Large intestine (tissue), 3 donors: Measurements from ENCODE around the gene PITPNC1. TPM values are rescaled to one million over a fixed set of nuclear protein-coding genes. Genes with fewer than 3 reads are reported as not detected.
"Not testable (repeated sequence)": the region's sequence is repeated elsewhere in the genome, so short reads cannot be mapped to it uniquely, and the experiment has no call there.

Experiments used
- DNase-seq, 2 donors: peaks; one replicate each; pipeline versions ENCODE4 v3.0.0 to v3.0.0-alpha.2; 2013
- H3K27ac ChIP-seq: one replicate; pipeline ENCODE4 v1.5.1; 2013; ENCODE audit warnings: low read length
- H3K27me3 ChIP-seq: 2 replicates; pipeline ENCODE4 v1.6.1; 2013; ENCODE audit warnings: low read length; ENCODE audit not compliant: control insufficient read depth, insufficient read depth
- H3K36me3 ChIP-seq: 2 replicates; pipeline ENCODE4 v1.6.1; 2013; ENCODE audit warnings: low read length; ENCODE audit not compliant: control insufficient read depth, insufficient read depth
- H3K4me1 ChIP-seq: one replicate; pipeline ENCODE4 v1.6.1; 2013; ENCODE audit warnings: low read length; ENCODE audit not compliant: control insufficient read depth, insufficient read depth
- H3K4me3 ChIP-seq: one replicate; pipeline ENCODE4 v1.5.1; 2013; ENCODE audit warnings: low read length
- H3K9me3 ChIP-seq: one replicate; pipeline ENCODE4 v1.6.1; 2013; ENCODE audit warnings: mild to moderate bottlenecking, low read depth, low read length, moderate library complexity; ENCODE audit not compliant: control insufficient read depth
- WGBS: methylation state at CpG from one replicate; pipeline ENCODE4 v1.1.5; 2013; ENCODE audit warnings: low lambda C conversion rate; ENCODE audit not compliant: insufficient coverage; 5-methylcytosine and 5-hydroxymethylcytosine counted together
- polyA plus RNA-seq: library from polyadenylated mRNA; unstranded; fragments of 120-200 nt; gene quantifications from one replicate; pipeline ENCODE4 v1.2.1, GENCODE V29; 2013

Gene PITPNC1
- polyA plus RNA-seq, 1 donor: 6.7 TPM

DNA sequence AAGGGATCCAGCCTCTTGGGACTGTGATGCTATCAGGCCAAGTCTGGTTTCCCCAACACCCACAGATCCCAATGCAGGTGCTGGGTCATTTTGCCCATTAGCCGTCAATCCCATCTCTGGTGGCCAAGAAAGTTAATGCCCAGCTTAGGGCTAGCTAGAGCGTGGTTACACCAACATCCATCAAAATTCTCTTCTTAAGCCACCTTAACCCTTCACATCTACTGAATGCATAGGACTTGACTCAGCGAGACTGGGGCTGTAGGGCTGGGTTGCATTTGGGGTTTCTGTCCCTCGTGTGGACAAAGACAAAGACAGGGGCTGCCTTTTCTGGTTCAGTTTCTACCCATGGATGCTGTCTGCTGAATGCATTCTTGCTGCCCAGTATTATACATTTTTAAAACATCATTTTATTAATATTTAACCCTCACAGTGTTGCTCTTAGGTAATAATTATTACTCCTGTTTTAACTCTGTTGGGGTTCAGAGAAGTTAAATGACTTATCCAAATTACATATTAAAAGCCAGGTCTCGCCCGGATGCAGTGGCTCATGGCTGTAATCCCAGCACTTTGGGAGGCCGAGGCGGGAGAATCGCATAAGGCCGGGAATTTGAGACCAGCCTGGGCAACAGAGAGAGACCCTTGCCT is 199.5 kb downstream of the PITPNC1 start:
- H3K27ac ChIP-seq: no peak overlapping the region
- no peaks in the 10 kb centered on the region for H3K36me3 ChIP-seq
- no peaks in the 10 kb centered on the region for H3K4me1 ChIP-seq
- H3K4me3 ChIP-seq: no peak overlapping the region
- H3K27me3 ChIP-seq: no peaks in the 10 kb centered on the region
- H3K9me3 ChIP-seq: no peaks in the 10 kb centered on the region
- WGBS: no CpG with 5 or more reads among the region's 10 CpGs
- DNase-seq: no peak

DNA sequence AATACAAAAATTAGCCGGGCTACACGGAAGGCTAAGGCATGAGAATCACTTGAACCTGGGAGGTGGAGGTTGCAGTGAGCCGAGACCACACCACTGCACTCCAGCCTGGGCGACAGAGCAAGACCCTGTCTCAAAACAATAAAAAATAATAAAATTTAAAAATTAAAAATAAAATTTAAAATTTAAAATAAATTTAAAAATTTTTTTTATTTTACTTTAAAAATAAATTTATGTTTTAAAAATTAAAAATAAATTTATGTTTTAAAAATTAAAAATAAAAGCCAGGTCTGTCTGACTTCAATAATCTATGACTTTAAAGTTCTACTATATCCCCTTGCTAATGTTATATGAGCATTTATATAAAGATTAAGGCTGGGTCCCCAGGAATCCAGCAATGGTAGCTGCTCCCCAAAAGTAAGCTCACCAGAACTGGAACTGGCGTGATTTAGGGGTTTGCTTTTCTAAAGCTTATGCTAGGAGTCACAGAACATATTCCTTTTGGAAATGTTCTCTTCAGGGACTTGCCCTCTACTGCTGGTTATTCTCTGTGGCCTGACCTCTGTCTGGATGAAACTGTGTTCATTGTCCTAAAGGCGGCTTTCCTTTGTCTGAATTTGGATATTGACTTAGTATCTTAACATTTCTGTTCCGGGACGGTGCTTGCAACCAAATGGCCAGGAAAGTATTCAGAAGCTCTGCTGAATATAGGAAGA is 200.5 kb downstream of the PITPNC1 start:
- WGBS: 100% methylated on average over 1 of the region's 8 CpGs

DNA sequence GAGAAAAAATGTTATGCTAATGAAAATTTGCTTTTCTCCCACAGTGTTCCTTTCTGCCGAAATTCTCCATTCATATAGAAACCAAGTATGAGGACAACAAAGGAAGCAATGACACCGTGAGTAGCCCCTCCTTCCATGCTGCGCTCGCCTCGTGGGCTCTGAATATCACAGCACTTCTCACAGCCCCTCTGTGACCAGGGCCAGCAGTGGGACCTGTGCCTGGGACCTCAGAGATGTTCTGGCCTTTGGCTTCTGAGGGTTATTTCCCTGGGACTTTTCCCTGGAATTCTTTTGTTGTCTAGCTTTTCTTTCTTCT is 201.0 kb downstream of the PITPNC1 start:
- Histone ChIP-seq H3K9me3 (no peaks in the 10 kb centered on the region), H3K4me3 (no peak overlapping the region), H3K36me3 (no peaks in the 10 kb centered on the region), H3K27me3 (no peaks in the 10 kb centered on the region), H3K27ac (no peak overlapping the region), H3K4me1 (no peaks in the 10 kb centered on the region)
- no peak for DNase-seq
- WGBS: no CpG with 5 or more reads among the region's 5 CpGs

More for the DNA sequence above, 200.5 kb downstream of the PITPNC1 start:
- Histone ChIP-seq H3K36me3 (no peaks in the 10 kb centered on the region), H3K27me3 (no peaks in the 10 kb centered on the region), H3K4me1 (no peaks in the 10 kb centered on the region), H3K4me3 (no peak overlapping the region), H3K9me3 (no peaks in the 10 kb centered on the region), H3K27ac (no peak overlapping the region)
- no peak for DNase-seq

DNA sequence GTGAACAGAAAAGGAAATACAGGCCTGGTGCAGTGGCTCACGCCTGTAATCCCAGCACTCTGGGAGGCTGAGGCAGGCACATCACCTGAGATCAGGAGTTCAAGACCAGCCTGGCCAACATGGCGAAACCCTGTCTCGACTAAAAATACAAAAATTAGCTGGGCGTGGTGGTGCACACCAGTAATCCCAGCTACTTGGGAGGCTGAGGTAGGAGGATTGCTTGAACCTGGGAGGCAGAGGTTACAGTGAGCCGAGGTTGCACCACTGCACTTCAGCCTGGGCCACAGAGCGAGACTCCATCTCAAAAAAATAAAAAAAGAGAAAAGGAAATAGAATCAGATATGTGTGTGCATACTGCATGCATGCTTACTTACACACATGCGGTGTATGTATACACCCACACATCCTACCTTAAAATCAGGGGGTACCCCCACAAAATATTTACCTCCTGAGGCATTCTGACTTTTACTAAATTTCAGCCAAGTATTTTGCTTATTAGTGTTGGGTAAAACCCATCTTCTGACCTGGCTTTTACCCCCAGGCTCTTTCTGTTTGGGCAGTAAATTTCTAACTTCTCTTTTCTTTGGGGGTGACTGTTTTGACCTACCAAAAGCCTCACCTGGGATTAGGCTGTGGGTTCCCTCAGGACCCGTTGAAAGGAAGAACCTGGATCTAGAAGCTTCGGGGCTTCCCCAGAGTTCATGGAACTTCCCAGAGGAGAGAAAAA is 201.8 kb downstream of the PITPNC1 start:
- WGBS: no CpG with 5 or more reads among the region's 9 CpGs
- H3K36me3 ChIP-seq, H3K4me3 ChIP-seq, H3K4me1 ChIP-seq, H3K9me3 ChIP-seq, H3K27ac ChIP-seq, H3K27me3 ChIP-seq, DNase-seq: not testable (repeated sequence)

DNA sequence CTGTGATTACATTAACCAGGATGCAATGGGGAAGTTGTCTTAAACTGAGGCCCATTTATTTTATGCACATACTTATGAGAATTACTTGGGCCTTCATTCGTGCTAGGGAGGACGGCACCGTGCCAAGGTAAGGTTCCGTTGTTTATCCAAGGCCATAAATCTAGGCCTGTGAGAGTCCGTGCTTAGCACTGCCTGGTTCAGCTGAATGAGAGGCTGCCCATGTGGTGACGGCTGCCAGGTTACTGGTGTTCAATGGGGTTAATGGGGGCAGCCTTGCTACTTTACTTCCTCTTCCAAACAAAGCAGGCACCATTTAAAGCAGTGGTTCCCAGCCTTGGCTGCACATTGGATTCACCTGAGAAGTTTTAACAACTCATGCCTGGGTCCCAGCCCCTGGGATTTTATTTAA is 205.6 kb downstream of the PITPNC1 start:
- Histone ChIP-seq H3K36me3 (no peaks in the 10 kb centered on the region), H3K4me1 (no peaks in the 10 kb centered on the region), H3K9me3 (no peaks in the 10 kb centered on the region), H3K4me3 (no peak overlapping the region), H3K27ac (no peak overlapping the region), H3K27me3 (no peaks in the 10 kb centered on the region)
- WGBS: no CpG with 5 or more reads among the region's 6 CpGs
- no peak for DNase-seq

DNA sequence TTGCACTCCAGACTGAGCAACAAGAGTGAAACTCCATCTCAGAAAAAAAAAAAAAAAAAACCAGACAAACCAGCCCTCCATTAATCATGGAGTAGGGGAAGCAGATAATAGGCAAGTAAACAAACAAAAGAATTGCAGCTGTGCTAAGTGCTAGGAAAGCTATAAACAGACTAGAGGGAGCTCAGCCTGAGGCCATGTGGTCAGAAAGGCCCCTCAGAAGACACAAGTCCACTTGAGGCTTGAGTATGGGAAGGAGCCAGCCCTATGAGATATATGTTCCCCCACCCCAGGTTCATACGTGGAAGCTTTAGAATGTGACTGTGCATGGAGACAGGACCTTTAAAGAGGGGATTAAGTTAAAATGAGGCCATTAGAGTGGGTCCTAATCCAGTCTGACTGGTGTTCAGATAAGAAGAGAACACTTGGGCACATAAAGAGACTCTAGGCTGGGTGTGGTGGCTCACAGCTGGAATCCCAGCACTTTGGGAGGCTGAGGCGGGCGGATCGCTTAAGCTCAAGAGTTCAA is 208.1 kb downstream of the PITPNC1 start:
- WGBS: no CpG with 5 or more reads among the region's 4 CpGs
- Histone ChIP-seq H3K36me3 (no peaks in the 10 kb centered on the region), H3K4me3 (no peak overlapping the region), H3K9me3 (no peaks in the 10 kb centered on the region), H3K27me3 (no peaks in the 10 kb centered on the region), H3K27ac (no peak overlapping the region), H3K4me1 (no peaks in the 10 kb centered on the region)
- DNase-seq: peak in 1 of 2 donors; percentile 32

DNA sequence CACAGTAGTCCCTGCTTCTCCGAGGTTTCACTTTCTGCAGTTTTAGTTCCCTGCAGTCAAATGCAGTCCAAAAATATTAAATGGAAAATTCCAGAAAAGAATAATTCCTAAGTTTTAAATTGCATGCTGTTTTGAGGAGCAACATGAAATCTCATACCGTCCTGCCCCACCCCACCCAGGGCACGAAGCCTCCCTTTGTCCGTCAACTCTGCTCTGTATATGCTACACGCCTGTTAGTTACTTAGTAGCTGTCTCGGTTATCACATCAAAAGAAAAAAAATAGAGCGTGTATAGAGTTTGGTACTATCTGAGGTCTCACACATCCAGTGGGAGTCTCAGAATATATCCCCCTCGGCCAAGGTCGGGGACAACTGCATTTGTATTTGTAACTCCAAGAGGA is 211.2 kb downstream of the PITPNC1 start:
- H3K4me3 ChIP-seq: no peak overlapping the region
- no peaks in the 10 kb centered on the region for H3K9me3 ChIP-seq
- no peaks in the 10 kb centered on the region for H3K36me3 ChIP-seq
- no peaks in the 10 kb centered on the region for H3K27me3 ChIP-seq
- H3K4me1 ChIP-seq: no peaks in the 10 kb centered on the region
- H3K27ac ChIP-seq: no peak overlapping the region
- 93% methylated on average over 3 of the region's 9 CpGs for WGBS
- DNase-seq: no peak

DNA sequence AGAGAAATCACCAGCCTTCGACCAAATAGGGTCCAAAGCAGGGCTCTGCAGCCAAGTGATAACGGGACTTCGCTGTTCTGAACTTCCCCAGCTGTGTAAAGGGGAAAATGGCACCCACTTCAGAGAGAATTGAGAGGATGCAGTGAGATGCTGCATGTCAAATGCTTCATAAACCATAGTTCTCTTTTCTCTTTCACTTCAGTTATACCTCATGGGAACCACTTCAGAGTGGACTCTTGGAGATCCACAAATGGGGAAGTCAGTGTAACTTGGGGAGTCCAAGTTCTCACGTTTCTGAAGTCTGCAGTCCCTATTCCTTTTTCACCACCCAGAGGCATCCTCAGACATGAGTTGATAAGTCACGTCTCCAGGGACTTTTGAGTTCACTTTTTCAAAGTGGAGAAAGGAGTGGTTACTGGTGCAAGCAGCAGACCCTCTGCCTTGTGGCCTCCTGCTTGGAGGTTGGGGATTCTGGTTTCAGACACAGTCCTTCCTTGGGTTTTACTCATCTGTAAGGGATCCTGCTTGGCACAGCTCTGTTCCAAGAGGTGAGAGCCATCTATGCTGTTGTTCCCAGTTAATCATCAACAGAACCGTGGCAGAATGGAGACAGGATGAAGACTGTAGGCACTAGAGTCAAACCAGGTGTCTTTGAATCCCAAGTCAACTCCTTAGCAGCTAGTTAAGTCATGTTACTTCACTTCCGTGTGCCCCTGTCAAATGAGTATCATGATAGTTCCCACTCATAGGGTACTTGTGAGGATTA is 217.2 kb downstream of the PITPNC1 start:
- Histone ChIP-seq H3K27me3 (no peaks in the 10 kb centered on the region), H3K9me3 (no peaks in the 10 kb centered on the region), H3K36me3 (no peaks in the 10 kb centered on the region), H3K4me1 (no peaks in the 10 kb centered on the region), H3K4me3 (no peak overlapping the region), H3K27ac (no peak overlapping the region)
- no peak for DNase-seq
- no CpG with 5 or more reads among the region's 7 CpGs for WGBS

DNA sequence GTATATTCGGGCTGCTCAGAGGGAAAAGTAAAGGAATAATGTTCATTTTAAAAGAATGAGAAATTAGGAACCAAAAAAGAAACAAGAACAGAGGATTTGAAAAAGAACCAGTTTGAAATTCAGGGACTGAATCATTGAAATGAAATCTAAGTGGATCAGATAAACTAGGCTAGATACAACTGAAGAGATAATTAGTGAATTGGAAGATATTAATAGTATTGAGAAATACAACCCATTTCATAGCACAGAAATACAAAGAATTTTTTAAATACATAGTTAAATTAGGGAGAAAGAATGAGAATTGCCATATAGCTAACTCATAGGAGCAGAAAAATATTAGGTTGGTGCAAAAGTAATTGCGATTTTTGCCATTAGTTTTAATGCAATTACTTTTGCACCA is 223.3 kb downstream of the PITPNC1 start:
- DNase-seq: no peak
- Histone ChIP-seq H3K36me3 (no peaks in the 10 kb centered on the region), H3K9me3 (no peaks in the 10 kb centered on the region), H3K4me1 (no peaks in the 10 kb centered on the region), H3K4me3 (no peak overlapping the region), H3K27me3 (no peaks in the 10 kb centered on the region), H3K27ac (no peak overlapping the region)
- WGBS: 100% methylated on average over 2 of the region's 2 CpGs

DNA sequence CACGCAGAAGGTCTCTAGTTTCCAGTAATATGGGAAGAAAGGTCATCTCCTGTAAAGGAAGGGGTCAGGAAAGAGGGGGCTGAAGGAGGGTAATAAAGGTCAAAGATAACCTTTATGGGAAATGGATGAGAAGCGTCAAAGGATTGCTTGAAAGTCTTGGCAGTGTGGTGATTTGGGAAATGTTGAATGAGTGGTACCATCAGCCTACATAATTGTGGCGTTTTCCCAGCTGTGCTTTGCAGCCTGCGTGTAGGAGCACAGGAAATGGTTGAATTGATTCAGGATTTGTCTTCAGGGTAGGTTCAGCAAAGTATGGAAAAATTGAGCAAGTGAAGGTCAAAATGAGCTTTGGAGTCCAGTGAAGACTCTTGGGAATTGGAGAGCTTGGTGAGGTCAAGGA is 224.8 kb downstream of the PITPNC1 start:
- Histone ChIP-seq H3K4me3 (no peak overlapping the region), H3K9me3 (no peaks in the 10 kb centered on the region), H3K27ac (no peak overlapping the region), H3K36me3 (no peaks in the 10 kb centered on the region), H3K4me1 (no peaks in the 10 kb centered on the region), H3K27me3 (no peaks in the 10 kb centered on the region)
- 65% methylated on average over 2 of the region's 4 CpGs for WGBS
- no peak for DNase-seq
